Ammon's horn (tissue), 1 donor: ENCODE measurements around the gene C1orf226.
"Not testable (repeated sequence)": the region's sequence is repeated elsewhere in the genome, so short reads cannot be mapped to it uniquely, and the experiment has no call there.

Source experiments
- DNase-seq: peaks from one replicate; pipeline ENCODE4 v3.0.0-alpha.2; 2016; ENCODE audit warnings: low spot score

The C1orf226 gene

GRCh38 chr1:162381383-162381782 lies at the start of gene C1orf226:
TSS of gene C1orf226 (plus strand) at chr1:162381728. CDS start at chr1:162381902, 174 bp downstream.
- DNase-seq: no peak

GRCh38 chr1:162333991-162334390 lies 47.5 kb upstream of the C1orf226 start:
- no peak for DNase-seq

- DNase-seq: peak; percentile 35
Observed at GRCh38 chr1:162335126-162335525, 46.4 kb upstream of the C1orf226 start.

GRCh38 chr1:162336621-162337285 lies 44.8 kb upstream of the C1orf226 start:
- DNase-seq: no peak

GRCh38 chr1:162342452-162342983 lies 39.0 kb upstream of the C1orf226 start:
- no peak for DNase-seq

GRCh38 chr1:162343470-162343869 lies 38.1 kb upstream of the C1orf226 start:
- DNase-seq: no peak

GRCh38 chr1:162347281-162347680 lies 34.2 kb upstream of the C1orf226 start:
- DNase-seq: no peak

- no peak for DNase-seq
Observed at GRCh38 chr1:162349635-162350330, 31.7 kb upstream of the C1orf226 start.

- no peak for DNase-seq
Observed at GRCh38 chr1:162351246-162351842, 30.2 kb upstream of the C1orf226 start.

- not testable (repeated sequence) for DNase-seq
Observed at GRCh38 chr1:162351874-162352273, 29.7 kb upstream of the C1orf226 start.

- DNase-seq: no peak
Observed at GRCh38 chr1:162353078-162353477, 28.4 kb upstream of the C1orf226 start.

- DNase-seq: no peak
Observed at GRCh38 chr1:162353702-162354101, 27.8 kb upstream of the C1orf226 start.

GRCh38 chr1:162357681-162358266 lies 23.8 kb upstream of the C1orf226 start:
- DNase-seq: no peak

GRCh38 chr1:162358928-162359327 lies 22.6 kb upstream of the C1orf226 start:
- DNase-seq: no peak

- no peak for DNase-seq
Observed at GRCh38 chr1:162359523-162360236, 21.8 kb upstream of the C1orf226 start.

- no peak for DNase-seq
Observed at GRCh38 chr1:162360237-162360873, 21.2 kb upstream of the C1orf226 start.

GRCh38 chr1:162360874-162361260 lies 20.7 kb upstream of the C1orf226 start:
- DNase-seq: no peak

- no peak for DNase-seq
Observed at GRCh38 chr1:162361349-162361748, 20.2 kb upstream of the C1orf226 start.

- DNase-seq: no peak
Observed at GRCh38 chr1:162363823-162364222, 17.7 kb upstream of the C1orf226 start.

GRCh38 chr1:162364498-162364897 lies 17.0 kb upstream of the C1orf226 start:
- DNase-seq: no peak

GRCh38 chr1:162365284-162366020 lies 16.1 kb upstream of the C1orf226 start:
- DNase-seq: no peak
